ENCODE data around the gene NAA20.
"Not testable (repeated sequence)": the region's sequence is repeated elsewhere in the genome, so short reads cannot be mapped to it uniquely, and the experiment has no call there.

Gene NAA20

DNA sequence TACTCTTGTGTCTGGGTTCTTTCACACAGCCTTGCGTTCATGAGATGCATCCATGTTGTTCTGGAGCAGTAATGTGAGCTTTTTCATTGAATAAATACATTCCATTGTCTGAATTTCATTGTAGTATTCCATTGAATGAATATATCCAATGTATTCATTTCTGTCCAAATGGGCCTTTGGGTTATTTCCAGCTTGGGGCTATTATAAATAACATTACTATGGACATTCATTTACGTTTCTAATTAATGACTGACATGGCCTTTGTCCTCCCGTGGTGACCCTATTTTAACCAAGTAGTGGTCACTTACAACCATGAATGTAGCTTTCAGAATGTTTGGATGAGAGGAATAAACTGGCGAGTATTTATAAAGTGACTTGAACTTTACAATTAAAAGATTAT lies 30.1 kb upstream of the NAA20 start:
- intact Hi-C loops (cut with DNase I) = no loop called here
- DNase-seq = no peak

DNA sequence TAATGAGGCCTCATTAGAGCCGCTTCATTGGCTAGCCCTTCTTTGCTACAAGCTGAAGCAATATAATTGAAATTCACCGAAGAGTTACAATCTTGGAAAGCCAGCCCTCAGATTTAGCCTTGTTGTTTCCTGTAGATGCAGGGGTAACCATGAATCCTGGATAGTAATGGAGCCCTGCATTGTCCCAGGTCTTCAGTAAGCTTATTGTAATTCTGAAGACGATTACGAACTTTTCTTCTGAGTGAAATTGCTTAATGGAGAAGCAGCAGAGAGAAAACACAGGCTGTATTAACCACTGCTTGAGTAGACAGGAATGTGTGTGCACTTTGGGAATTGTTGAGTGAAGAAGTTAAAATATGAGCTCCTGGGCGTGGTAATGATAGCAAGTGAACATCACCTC lies 26.3 kb upstream of the NAA20 start:
- intact Hi-C loops (cut with DNase I) = loop anchor here (5.0 kb wide), 1 partner anchor 299 kb away; no protein-coding TSS in a partner anchor
- DNase-seq = no peak

DNA sequence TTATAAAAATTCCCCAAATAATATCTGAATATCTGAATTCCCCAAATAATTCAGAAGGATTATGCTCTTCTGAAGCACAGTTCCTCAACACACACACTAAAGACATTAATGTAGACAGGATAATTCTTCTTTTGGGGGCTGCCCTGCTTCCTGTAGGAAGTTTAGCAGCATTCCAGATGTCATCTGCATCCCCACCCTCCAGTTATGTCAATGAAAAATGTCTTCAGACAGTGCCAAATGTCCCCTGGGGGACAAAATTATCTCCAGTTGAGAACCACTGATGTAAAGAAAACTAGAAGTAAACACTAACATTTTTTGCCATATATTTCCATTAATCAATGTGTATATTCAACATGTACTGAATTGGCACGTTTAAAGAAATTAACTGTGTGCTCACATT lies 25.9 kb upstream of the NAA20 start:
- intact Hi-C loops (cut with DNase I) = loop anchor here (5.0 kb wide), 1 partner anchor 299 kb away; no protein-coding TSS in a partner anchor
- DNase-seq = no peak

DNA sequence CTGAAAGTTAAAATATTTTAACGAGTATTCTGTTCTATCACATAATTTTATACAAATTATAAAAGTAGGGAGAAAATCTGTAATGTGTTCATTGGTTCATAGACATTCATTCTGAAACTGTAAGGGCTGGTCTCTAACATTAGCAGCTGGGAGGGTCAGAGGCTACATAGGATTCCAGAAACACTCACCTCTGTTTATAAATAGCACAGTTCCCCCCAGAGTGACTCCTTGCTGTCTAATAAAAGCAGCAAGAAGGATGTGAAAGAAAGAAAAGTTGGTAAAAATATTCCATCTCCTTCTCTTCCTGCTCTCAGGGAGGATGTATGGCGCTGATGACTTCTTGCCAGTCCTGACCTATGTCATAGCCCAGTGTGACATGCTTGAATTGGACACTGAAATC lies 25.3 kb upstream of the NAA20 start:
- DNase-seq = no peak
- intact Hi-C loops (cut with DNase I) = loop anchor here (5.0 kb wide), 1 partner anchor 300 kb away; no protein-coding TSS in a partner anchor

DNA sequence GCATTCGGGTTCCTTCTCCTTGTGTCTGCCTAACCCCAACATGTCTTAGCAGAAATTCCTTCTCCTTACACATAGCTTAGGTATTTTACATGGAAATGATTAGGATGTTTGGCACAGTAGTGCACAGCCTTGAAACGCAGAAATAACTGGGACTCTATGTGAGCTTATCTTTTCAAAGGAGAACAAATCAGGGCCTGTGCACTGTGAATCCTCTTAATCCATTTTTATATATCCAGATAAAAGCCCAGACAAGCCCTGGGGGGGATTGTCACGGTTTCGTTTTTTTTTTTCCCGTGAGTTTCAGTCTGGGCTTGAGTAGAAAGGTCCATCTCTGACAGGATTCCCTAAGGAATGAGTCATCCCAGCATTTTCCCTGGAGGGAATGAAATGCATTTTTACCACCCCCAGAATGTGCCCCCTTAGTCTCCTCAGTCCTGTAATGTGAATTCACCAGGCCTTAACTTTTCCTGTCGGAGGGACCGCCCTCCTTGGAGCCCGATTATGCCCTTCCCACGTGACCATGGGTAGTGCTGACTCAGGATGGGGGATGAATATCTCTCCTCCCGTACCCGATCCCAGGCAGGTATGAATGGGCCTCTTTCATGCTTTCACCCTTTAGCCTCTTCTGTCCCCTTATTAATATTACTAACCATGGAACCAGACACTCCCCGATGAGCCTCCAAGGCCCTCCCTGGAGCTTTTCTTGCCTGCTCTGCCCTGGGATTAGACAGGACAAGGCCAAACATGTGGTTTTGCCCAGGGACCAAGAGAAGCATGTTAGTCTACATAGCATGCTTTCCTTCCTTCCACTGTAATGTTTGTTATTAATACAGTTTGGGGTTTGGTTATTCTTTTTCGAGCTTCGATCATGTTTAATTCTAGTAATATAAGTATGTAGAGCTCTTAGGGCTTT lies 23.9 kb upstream of the NAA20 start:
- intact Hi-C loops (cut with DNase I) = loop anchor here (5.0 kb wide), 1 partner anchor 301 kb away; no protein-coding TSS in a partner anchor
- DNase-seq = peak in 22 of 42 donors; percentile 29 to 83 (median 60)

DNA sequence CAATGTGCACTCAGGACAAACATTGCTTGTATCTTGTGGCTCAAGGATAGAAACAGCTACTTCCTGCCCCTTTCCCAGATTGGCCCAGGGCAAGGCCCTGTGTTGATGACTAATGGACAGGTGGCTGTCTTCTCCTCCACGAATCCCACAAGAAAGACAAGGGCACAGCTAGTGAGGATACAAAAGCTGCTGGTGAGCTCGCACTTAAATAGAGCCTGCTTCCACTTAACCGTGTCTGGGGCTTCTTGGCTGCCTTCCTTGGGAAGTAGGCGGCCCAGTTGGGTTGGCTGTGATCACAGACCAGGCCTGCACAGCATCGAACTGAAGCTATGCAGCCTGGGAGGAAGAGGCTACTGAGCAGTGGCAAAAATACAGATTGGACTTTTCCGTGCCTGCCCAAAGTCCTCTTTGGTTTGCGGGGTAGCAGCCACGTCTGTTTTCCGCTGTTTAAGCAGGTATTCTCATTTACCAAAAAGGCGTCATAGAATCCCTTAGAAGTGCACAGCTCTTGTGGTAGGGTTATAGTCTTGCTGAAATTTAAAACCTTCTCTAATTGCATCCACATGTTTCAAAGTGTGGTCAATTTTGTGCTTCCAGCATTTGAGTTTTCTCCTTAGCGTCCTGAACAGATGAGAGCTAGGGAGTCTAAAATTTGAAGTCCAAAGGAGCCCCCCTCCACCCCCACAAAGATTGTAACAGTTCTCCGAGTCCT lies 23.0 kb upstream of the NAA20 start:
- intact Hi-C loops (cut with DNase I) = loop anchor here (5.0 kb wide), 1 partner anchor 302 kb away; no protein-coding TSS in a partner anchor
- peak in 8 of 42 donors; percentile 38 to 69 (median 52) for DNase-seq

DNA sequence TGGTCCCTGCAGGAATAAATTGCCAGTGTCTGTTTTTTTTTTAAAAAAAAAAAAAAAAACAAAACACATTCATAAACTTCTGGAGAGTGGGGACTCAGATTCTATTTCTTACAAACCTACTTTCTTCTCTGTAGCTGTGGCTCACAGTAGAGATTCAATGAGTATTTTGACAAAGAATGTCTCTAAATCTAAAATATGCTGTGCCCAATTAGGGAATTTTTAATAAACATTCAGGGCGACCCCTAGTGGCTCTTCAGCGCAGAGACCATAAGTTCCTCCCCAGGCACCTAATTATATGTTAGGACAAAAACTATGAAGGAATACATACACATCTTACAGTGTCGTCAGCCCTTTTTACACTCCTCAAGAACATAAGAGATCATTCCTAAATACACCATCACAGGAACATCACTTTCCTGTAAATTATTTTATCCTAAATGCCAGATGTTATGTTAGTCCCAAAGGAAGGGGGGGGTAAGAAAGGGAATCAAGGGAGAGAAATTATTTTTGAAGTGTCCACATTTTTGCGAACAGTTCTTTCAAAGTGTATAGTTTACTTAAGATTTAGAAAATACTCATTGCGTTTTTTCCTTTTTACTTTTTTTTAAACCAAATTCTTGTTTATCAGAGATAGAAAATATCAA lies 21.8 kb upstream of the NAA20 start:
- intact Hi-C loops (cut with DNase I) = loop anchor here (5.0 kb wide), 1 partner anchor 208 kb away; no protein-coding TSS in a partner anchor

DNA sequence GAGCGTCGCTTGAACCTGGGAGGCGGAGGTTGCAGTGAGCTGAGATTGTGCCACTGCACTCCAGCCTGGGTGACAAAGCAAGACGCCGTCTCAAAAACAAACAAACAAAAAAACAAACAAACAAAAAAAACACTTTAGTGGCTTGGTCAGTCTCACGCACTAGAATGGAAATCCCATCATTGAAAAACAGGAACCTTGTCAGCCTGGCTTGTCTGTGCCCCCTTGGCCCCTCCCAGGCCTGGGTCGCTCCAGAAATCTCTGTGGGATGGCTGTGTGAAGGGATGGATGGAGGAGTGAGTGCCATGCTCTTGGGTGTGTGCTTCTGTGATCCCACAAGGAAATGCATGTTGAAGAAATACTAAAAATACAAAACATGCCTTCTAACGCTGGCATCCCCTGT lies 20.9 kb upstream of the NAA20 start:
- intact Hi-C loops (cut with DNase I) = loop anchor here (5.0 kb wide), 1 partner anchor 209 kb away; no protein-coding TSS in a partner anchor
- DNase-seq = peak in 1 of 42 donors; percentile 24

More for the DNA sequence above, 21.8 kb upstream of the NAA20 start:
- DNase-seq = peak in 22 of 42 donors; percentile 22 to 84 (median 60)

DNA sequence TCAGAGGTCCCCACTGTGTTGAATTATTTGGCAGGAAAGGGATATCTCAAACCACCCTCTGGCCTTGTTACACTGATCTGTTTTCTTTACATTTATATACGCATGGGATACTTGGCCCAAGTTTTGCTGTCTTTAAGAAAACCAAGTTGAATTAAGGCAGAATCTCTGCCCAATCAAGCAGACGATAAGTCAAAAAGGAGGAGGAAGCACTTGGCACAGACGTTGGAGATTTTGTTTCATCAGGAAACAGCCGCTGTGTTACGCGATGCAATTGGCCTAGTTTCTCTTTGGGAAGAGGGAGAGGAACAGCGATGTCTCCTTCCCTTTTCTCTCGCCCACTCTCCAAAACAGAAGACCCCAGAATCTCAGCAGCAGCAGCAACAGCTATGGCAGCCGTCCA lies 20.2 kb upstream of the NAA20 start:
- intact Hi-C loops (cut with DNase I) = loop anchor here (5.0 kb wide), 1 partner anchor 210 kb away; no protein-coding TSS in a partner anchor
- peak in 1 of 42 donors; percentile 23 for DNase-seq

DNA sequence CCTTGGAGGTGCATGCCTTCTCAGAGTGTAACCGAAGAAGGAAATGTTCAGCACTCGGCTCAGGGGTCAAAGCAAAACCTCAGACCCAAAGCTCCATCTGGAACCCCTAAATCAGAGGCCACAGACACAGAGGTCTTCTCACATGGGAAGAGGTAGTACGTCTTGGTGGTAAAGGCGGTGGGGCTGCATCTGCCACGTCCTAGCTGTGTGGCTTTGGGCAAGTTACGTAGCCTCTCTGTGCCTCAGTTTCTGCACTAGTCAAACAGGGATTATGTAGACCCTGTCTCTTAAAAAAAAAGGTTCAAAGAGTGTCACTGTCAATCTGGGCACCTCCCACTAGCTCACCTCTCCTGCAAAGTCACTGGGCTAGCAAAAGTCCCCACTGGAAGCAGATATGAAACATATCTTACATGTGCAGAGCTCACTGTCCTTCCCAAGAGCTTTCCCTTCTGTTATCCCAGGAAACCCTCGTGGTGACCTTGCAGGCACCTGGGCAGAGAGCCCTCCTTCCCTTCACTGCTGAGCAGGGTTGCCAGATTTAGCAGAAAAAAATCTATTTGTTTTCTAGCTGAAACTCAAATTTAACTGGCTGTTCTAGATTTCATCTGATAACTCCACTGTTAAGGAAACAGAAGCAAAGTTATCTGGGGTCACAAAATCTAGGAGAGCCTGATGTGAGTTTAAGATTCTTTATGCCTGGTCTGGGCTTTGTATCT lies 18.0 kb upstream of the NAA20 start:
- intact Hi-C loops (cut with DNase I) = loop anchor here (5.0 kb wide), 1 partner anchor 212 kb away; no protein-coding TSS in a partner anchor
- no peak for DNase-seq

DNA sequence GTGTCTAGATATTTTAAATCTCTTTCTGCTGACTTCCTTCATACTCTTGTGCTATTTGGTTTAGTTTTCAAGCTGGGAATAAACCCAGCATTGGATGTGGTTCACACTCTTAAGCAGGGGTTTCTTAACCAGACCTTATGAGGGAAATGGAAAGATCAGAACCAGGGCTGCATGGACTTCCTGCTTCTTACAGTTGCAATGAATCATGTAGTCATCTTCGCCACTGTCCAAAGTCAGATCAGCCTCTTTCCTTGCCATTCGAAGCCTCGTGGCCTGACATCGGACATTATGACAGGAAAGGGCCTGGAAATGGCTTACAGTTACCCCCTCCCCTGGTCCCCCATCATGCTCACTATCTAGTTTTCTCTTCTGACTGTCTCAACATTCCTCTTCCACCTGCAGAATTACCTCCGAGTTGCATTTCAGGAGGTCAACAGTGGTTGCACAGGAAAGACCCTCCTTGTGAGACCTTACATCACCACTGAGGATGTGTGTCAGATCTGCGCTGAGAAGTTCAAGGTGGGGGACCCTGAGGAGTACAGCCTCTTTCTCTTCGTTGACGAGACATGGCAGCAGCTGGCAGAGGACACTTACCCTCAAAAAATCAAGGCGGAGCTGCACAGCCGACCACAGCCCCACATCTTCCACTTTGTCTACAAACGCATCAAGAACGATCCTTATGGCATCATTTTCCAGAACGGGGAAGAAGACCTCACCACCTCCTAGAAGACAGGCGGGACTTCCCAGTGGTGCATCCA lies 16.8 kb upstream of the NAA20 start:
- DNase-seq = peak in 1 of 42 donors; percentile 27

DNA sequence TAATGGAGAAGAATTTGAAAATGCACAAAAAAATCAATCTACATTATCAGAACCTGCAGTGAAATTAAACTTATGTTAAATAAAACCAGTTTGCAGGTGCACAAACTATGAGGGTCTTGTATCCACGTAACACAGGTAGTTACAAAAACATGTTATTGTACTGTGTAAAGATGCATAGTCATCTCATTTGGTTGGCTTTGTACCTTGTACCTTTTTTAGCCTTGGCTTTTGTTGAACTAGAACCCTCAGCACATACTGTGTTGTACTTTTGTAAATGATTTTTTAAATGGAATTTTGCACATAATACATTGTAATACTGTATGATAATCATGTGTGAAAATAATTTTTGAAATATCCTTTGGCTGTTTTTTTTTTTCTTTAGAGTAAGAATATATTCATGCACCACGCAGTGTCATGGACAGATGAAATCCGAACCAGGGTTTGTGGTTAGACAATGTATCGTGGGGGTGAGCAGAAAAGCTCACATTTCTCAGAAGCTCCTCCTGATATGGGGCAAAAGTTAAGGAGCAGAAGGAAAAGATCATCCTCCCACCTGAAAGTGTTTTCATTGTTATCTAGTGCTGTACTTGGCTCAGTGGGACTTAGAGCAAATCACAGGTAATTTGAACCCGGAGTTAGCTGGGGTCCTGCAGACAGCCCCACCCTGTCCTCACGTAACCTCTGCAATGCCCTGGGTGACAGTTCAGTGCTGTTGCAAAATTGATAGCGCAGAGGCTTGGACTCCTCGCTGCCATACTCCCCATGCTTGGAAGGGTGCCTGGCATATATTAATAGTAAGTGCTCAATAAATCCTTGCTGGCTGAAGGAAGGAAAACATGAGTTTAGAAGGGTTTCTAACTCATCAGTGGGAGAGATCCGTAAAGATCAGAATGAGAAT lies 14.8 kb upstream of the NAA20 start:
- DNase-seq = peak in 1 of 42 donors; percentile 27
- intact Hi-C loops (cut with DNase I) = no loop called here

More for the DNA sequence above, 16.8 kb upstream of the NAA20 start:
- intact Hi-C loops (cut with DNase I) = no loop called here

DNA sequence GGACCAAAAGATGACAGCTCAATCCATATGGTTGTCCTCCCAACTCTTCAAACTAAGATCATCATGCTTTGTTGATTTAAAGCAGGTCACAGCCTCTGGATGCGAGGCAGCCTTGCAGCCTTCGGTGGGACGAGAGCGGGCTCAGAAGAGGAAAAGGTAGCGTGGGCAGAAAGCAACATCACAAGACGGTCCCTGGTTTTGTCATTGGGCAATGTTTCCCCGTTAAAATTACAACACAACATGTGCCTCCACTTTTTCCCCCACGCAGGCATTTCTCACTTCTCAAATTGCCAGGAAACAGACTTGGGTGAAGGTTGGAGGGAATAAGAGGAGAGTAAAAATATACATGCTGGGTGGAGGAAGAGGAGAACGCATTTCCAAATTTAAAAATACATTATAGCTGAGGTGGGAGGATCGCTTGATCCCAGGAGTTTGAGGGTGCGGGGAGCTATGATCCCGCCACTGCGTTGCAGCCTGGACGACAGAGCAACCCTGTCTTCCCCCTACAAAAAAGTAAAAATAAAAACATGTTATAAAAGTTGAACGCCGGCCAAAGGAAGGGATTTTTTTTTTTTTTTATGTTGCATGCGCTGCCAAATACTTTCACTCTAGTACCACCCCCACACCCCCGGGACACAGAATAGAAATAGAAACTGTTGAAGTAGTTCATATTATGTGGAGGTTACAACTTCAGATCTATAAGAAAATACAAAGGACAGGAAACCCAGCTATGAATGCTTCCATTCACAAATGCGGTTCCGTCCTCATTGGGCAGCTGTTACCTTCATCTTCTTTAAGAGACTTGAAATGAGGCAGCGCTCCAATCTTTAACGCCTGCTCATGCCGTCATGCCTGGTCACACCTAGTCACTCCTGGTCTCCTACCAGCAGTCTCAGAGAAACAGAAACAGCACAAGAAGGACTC lies 13.9 kb upstream of the NAA20 start:
- DNase-seq = peak in 23 of 42 donors; percentile 30 to 72 (median 54)
- intact Hi-C loops (cut with DNase I) = no loop called here

DNA sequence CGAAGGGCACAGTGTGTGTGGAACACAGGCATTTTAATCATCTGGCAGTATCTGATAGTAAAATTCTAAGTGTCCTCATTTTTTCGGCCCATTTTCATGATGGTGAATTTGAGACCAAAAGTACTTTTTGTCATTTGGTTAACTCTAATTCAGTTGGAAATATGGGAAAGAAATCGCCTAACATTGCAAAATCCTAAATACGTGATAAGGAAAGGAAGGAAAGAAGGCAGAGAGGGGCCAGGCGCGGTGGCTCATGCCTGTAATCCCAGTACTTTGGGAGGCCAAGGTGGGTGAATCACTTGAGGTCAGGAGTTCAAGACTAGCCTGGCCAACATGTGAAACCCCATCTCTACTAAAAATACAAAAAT lies 13.2 kb upstream of the NAA20 start:
- intact Hi-C loops (cut with DNase I) = not testable (repeated sequence)

DNA sequence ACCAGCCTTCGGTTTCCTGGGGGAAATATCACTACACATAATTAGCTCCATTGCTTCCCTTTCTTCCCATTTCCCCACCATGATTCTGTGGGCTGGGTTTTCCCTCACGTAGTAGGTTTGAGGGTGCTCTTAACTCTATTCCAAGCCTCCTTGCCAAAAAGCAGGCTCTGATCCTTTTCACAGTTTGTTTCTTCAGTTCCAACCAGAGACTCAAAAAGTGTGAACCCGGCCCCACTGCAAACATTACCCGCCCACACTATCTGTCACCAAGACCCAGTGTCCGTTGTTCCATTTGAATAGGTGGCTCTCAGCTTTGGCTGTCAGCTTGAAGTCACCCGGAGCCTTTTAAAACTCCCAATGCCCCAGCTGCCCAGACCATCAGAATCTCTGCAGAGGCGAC lies 11.8 kb upstream of the NAA20 start:
- peak in 1 of 42 donors; percentile 23 for DNase-seq
- intact Hi-C loops (cut with DNase I) = no loop called here

More for the DNA sequence above, 13.2 kb upstream of the NAA20 start:
- DNase-seq = peak in 2 of 42 donors; percentile 23 to 25

Data from head of caudate nucleus (tissue), 42 donors.